PFSK-1 (cell line): ENCODE results near the gene PCDH8.

ENCODE experiments used
- POLR2AphosphoS5 ChIP-seq: IDR thresholded peaks from 2 replicates; pipeline ENCODE4 v1.6.1; 2012; ENCODE audit warnings: low read depth, mild to moderate bottlenecking, control low read depth, low read length, moderate library complexity
- REST ChIP-seq, 2 experiments: IDR thresholded peaks; 2 replicates each; pipeline versions ENCODE4 v1.6.1 to v1.8.0; 2011 to 2012; ENCODE audit warnings: low read depth in 2 of 2, low read length in 2 of 2, control low read depth in 1 of 2, inconsistent platforms in 1 of 2, mild to moderate bottlenecking in 1 of 2, moderate library complexity in 1 of 2; ENCODE audit not compliant: insufficient read depth in 1 of 2
- SIN3A ChIP-seq: IDR thresholded peaks from 2 replicates; pipeline ENCODE4 v1.6.1; 2012; ENCODE audit warnings: mild to moderate bottlenecking, low read length, moderate library complexity, borderline replicate concordance; ENCODE audit not compliant: insufficient read depth
- TAF1 ChIP-seq: IDR thresholded peaks from 2 replicates; pipeline ENCODE4 v1.6.1; 2012; ENCODE audit warnings: low read length, control low read depth, borderline replicate concordance; ENCODE audit not compliant: insufficient read depth

- TF ChIP-seq TAF1, result no peak
- no peak for TF ChIP-seq POLR2AphosphoS5
- 0 out of 4 replicates have a peak, but pooled peaks of 1 of the 2 experiments have one; percentile 13 for TF ChIP-seq REST (IDR thresholded peaks at IDR 0.05; ENCODE audit: insufficient read depth in 1 of 2, low read depth in 2 of 2, low read length in 2 of 2)
- no peak for TF ChIP-seq SIN3A
These were observed 39.1 kb downstream of the PCDH8 start for GRCh38 chr13:52809310-52809769.
